Heart right ventricle (tissue), 16 donors: Measurements from ENCODE around the gene RIT2. TPM values are rescaled to one million over a fixed set of nuclear protein-coding genes. Genes with fewer than 3 reads are reported as not detected.

Experiments
- ATAC-seq, 8 donors: fragments of 200-7000 bp; cut with Tn5 transposase; one replicate each; pipeline ENCODE4 v1.9.1; 2020; ENCODE audit warnings: mild to moderate bottlenecking in 8 of 8, moderate library complexity in 8 of 8, moderate number of reproducible peaks in 1 of 8
- DNase-seq, 2 donors: peaks; one replicate each; pipeline ENCODE4 v3.0.0-alpha.2; 2020
- H3K27ac ChIP-seq, 10 donors: fragments of 200-600 bp; sonication (generic) in 2 of 10; one replicate each; pipeline versions ENCODE4 v1.5.0 to v1.8.0; 2020 to 2022; ENCODE audit warnings: mild to moderate bottlenecking in 3 of 10
- H3K27me3 ChIP-seq, 7 donors: fragments of 200-600 bp; one replicate each; pipeline ENCODE4 v1.8.0; 2021 to 2022; ENCODE audit warnings: mild to moderate bottlenecking in 2 of 7
- H3K36me3 ChIP-seq, 9 donors: fragments of 200-600 bp; sonication (generic) in 1 of 9; one replicate each; pipeline versions ENCODE4 v1.5.0 to v1.8.0; 2020 to 2022; ENCODE audit warnings: mild to moderate bottlenecking in 2 of 9
- H3K4me1 ChIP-seq, 9 donors: fragments of 200-600 bp; sonication (generic) in 1 of 9; one replicate each; pipeline versions ENCODE4 v1.5.0 to v1.8.0; 2020 to 2022; ENCODE audit warnings: mild to moderate bottlenecking in 4 of 9
- H3K4me3 ChIP-seq, 10 donors: fragments of 200-600 bp; sonication (generic) in 2 of 10; one replicate each; pipeline versions ENCODE4 v1.5.0 to v1.8.0; 2020 to 2022; ENCODE audit warnings: mild to moderate bottlenecking in 7 of 10, moderate library complexity in 2 of 10
- H3K9me3 ChIP-seq, 11 donors: fragments of 200-600 bp in 10 of 11; sonication (generic) in 2 of 11; one replicate each; pipeline versions ENCODE4 v1.5.0 to v1.8.0; 2013 to 2022; ENCODE audit warnings: mild to moderate bottlenecking in 2 of 11, control low read depth in 1 of 11, moderate library complexity in 1 of 11
- CTCF ChIP-seq, 9 donors: fragments of 200-600 bp; sonication (generic) in 2 of 9; IDR thresholded peaks; one replicate each; pipeline versions ENCODE4 v1.5.0 to v1.8.0; 2021 to 2022; ENCODE audit warnings: antibody characterized with exemption in 9 of 9, mild to moderate bottlenecking in 5 of 9, moderate library complexity in 1 of 9
- whole genome bisulfite sequencing, 2 donors: extraction: QIAGEN DNeasy Blood & Tissue Kit; methylation state at CpG; one replicate each; pipeline ENCODE4 v1.1.7; 2013; ENCODE audit warnings: inconsistent platforms in 1 of 2; 5-methylcytosine and 5-hydroxymethylcytosine counted together
- intact Hi-C, 10 donors: fragments of 100-400 bp; cut with DNase I; formaldehyde crosslinking; loops; one replicate each; pipeline versions ENCODE4 v1.11.1 to v1.14.2; 2022
- polyA plus RNA-seq, 2 donors: library from polyadenylated mRNA; stranded (reverse); fragments of 200-250 nt; gene quantifications; one replicate each; pipeline ENCODE4 v1.2.3, GENCODE V29; 2013
- total RNA-seq, 10 donors: library from RNA; stranded (reverse); fragmentation: NEBNext Ultra II Directional in 3 of 10; extraction: Animal tissue kit (Norgen Biotek cat#: 25700) in 3 of 10; gene quantifications; one replicate each; pipeline versions ENCODE4 v1.2.1 to v1.2.4, GENCODE V29; 2021 to 2023
- donor health status: Arrhythmogenic right ventricular cardiomyopathy.
- donor health status: ischemic (EF 13 %, LVEDD 7.1; RV severe dilation, severe dysfunction).
- donor health status: healthy with polysubstance abuse.
- donor health status: DM: no; HTN: yes; CAD: no.
- donor health status: DM: no; HTN: no; CAD: no.
- donor health status: ischemic (EF 25% LVEDD 6.9; RV normal size, moderate dysfunction).
- donor health status: ischemic (EF 25% LVEDD 5.7; RV mildly dilated, moderate dysfunction).
- donor health status: healthy.
- donor health status: DM: yes; HTN: yes; CAD: no.
- donor health status: Ischemic cardiomyopathy.
- donor health status: ischemic (EF 35%, LVEDD 5.7; RV mildly dilated, moderate dysfunction).
- donor health status: nonischemic (EF 11% LVEDD 7.7; RV severe dilation, severe dysfunction).
- donor health status: DM: yes; HTN: yes; CAD: no.
- donor health status: PGD.
- donor health status: ischemic (EF 29% LVEDD 5.4; RV normal size, mild dysfunction).
- donor health status: nonischemic (EF 23%, LVEDD 6.1; RV moderate dilation, normal function).

RIT2 gene
- total and polyA plus RNA-seq, 12 donors, result not detected

- no peak for DNase-seq
- no peaks in the 10 kb centered on the region for H3K36me3 ChIP-seq
- intact Hi-C loops, result no loop called here
- H3K4me1 ChIP-seq, result no peaks in the 10 kb centered on the region
- H3K27me3 ChIP-seq, result no peaks in the 10 kb centered on the region
- TF ChIP-seq CTCF (IDR thresholded peaks at IDR 0.05), result no peak
- no peak for ATAC-seq
- H3K27ac ChIP-seq, result no peak overlapping the region
- no peak overlapping the region for H3K4me3 ChIP-seq
- 74 to 86% methylated on average over 5 of the region's 5 CpGs for WGBS, 2 donors
- H3K9me3 ChIP-seq, result peaks cover 0 to 10% (median 0%) of the 10 kb centered on the region in 11 donors
Observed at GRCh38 chr18:43092539-43092938, 22.9 kb downstream of the RIT2 start.

GRCh38 chr18:43081396-43081795, 34.1 kb downstream of the RIT2 start:
- DNase-seq, result no peak
- TF ChIP-seq CTCF (IDR thresholded peaks at IDR 0.05), result no peak
- no peak overlapping the region for H3K27ac ChIP-seq
- intact Hi-C loops, result no loop called here
- no peaks in the 10 kb centered on the region for H3K27me3 ChIP-seq
- no peaks in the 10 kb centered on the region for H3K4me1 ChIP-seq
- H3K36me3 ChIP-seq, result no peaks in the 10 kb centered on the region
- H3K4me3 ChIP-seq, result no peak overlapping the region
- H3K9me3 ChIP-seq, result peaks cover 0 to 8% (median 0%) of the 10 kb centered on the region in 11 donors
- no peak for ATAC-seq

- Histone ChIP-seq H3K4me1 (no peaks in the 10 kb centered on the region), H3K36me3 (no peaks in the 10 kb centered on the region), H3K9me3 (peaks cover 0 to 8% (median 0%) of the 10 kb centered on the region in 11 donors), H3K27ac (no peak overlapping the region), H3K27me3 (no peaks in the 10 kb centered on the region), H3K4me3 (no peak overlapping the region)
- DNase-seq (no peak), ATAC-seq (no peak)
- TF ChIP-seq CTCF (IDR thresholded peaks at IDR 0.05), result no peak
- intact Hi-C loops, result no loop called here
- 89 to 92% methylated on average over 3 of the region's 3 CpGs for WGBS, 2 donors
Observed at GRCh38 chr18:43080671-43081070, 34.8 kb downstream of the RIT2 start.

- Histone ChIP-seq H3K27ac (no peak overlapping the region), H3K9me3 (peaks cover 0 to 8% (median 0%) of the 10 kb centered on the region in 11 donors), H3K36me3 (no peaks in the 10 kb centered on the region), H3K4me1 (no peaks in the 10 kb centered on the region), H3K27me3 (no peaks in the 10 kb centered on the region), H3K4me3 (no peak overlapping the region)
- TF ChIP-seq CTCF (IDR thresholded peaks at IDR 0.05), result no peak
- WGBS, 2 donors, result 69 to 78% methylated on average over 4 of the region's 4 CpGs
- intact Hi-C loops, result no loop called here
- DNase-seq (no peak), ATAC-seq (no peak)
Observed at GRCh38 chr18:43079422-43079821, 36.1 kb downstream of the RIT2 start.
